Choroid plexus epithelial cell (primary cell): ENCODE measurements around the gene POLA1.
A peak's percentile ranks its signal among the peaks of the same experiment; 100 is the strongest.

ENCODE experiments used
- DNase-seq: peaks from one replicate; pipeline ENCODE4 v3.0.0-alpha.2; 2010; ENCODE audit warnings: low read depth
- H3K4me3 ChIP-seq: 2 replicates; pipeline ENCODE4 v1.5.1; 2011; ENCODE audit warnings: low read depth, mild to moderate bottlenecking, control low read depth, low read length, moderate library complexity
- TF ChIP-seq, protein P1 (sequence below): conservative IDR thresholded peaks from 2 replicates; pipeline ENCODE4 v1.5.1; 2011; ENCODE audit warnings: low read depth, mild to moderate bottlenecking, control low read depth, inconsistent platforms, low read length, moderate library complexity

POLA1 gene

DNA sequence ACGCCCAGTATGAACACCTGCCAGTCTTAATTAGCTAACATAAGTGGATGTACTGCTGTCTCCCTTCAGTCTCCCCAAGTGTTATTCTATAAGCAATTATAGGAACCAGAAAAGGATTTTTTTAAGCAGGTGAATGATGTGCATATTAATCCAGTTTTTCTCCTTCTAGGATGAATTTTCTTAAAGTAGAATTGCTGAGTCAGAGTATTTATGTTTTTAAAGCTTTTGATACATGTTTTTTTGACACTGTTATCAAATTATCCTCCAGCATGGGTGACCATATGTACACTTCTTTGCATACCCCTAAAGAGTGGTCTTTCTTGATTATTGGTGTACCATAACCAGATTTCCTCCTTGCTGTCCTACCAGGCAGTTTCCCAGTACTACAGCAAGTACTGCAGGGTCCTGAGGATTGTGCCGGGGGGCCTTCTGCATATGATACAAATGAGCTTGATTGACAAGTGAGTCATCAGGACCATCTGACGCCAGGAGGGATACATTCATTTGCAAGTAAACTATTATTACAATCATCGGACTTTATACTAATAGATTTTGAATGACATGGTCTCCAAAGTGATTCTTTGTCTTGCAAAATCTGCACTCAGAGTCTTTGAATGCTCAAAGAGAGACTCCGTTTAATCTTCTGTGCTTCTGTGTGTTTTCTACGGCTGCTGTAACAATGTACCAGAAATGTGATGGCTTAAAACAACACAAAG, 35.9 kb upstream of the POLA1 start:
- no peak for DNase-seq
- TF ChIP-seq, protein P1, sequence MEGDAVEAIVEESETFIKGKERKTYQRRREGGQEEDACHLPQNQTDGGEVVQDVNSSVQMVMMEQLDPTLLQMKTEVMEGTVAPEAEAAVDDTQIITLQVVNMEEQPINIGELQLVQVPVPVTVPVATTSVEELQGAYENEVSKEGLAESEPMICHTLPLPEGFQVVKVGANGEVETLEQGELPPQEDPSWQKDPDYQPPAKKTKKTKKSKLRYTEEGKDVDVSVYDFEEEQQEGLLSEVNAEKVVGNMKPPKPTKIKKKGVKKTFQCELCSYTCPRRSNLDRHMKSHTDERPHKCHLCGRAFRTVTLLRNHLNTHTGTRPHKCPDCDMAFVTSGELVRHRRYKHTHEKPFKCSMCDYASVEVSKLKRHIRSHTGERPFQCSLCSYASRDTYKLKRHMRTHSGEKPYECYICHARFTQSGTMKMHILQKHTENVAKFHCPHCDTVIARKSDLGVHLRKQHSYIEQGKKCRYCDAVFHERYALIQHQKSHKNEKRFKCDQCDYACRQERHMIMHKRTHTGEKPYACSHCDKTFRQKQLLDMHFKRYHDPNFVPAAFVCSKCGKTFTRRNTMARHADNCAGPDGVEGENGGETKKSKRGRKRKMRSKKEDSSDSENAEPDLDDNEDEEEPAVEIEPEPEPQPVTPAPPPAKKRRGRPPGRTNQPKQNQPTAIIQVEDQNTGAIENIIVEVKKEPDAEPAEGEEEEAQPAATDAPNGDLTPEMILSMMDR = no peak
- no peak overlapping the region for H3K4me3 ChIP-seq

DNA sequence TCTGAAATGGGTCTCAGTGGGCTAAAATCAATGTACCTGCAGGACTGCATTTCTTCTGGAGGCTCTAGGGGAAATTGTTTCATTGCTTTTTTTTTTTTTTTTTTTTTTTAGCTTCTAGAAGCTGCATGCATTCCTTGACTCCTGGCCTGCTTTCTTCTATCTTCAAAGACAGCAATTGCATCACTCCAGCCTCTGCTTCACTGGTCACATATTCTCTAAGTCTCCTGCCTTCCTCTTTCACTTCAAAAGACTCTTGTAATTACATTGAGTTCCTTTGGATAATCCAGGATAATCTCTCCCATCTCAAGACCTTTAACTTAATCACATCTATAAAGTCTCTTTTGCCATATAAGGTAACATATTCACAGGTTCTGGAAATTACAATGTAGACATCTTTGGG, 35.3 kb upstream of the POLA1 start:
- TF ChIP-seq, protein P1 = no peak
- no peak overlapping the region for H3K4me3 ChIP-seq
- peak; percentile 19 for DNase-seq

DNA sequence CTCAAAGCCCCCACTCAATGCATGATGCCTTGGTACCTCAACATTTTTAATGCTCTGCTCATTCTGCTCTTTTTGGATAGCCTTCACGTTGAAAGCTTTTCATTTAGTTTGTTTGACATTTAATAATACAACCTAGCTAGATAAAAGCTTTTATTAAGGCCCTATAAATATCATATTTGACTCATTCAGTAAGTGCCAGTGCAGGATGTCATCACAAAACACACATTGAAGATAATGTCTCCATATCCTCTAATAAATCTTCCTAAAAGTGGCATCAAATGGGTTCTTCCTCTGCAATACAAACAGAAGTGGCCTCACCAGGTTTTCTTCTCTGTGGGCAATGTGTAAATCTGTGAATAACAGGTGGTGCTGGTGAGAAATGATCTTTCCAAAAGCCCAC, 34.6 kb upstream of the POLA1 start:
- no peak overlapping the region for H3K4me3 ChIP-seq
- no peak for DNase-seq
- TF ChIP-seq, protein P1 = no peak

DNA sequence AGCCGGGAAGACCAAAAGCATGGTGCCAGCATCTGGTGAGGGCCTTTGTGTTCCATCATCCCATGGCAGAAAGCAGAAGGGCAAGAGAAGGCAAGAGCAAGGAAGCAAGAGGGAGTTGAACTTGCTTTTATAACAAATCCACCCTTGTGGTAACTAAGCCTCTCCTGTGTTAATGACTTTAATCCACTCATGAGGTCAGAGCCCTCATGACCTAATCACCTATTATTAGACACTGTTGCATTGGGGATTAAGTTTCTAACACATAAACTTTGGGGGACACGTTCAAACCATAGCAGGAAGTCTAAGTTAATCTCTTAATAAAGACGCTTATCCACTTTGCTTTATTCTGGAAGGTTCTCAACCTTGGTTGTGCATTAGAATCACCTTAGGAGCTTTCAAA, 34.1 kb upstream of the POLA1 start:
- no peak overlapping the region for H3K4me3 ChIP-seq
- TF ChIP-seq, protein P1 = no peak
- DNase-seq = no peak

DNA sequence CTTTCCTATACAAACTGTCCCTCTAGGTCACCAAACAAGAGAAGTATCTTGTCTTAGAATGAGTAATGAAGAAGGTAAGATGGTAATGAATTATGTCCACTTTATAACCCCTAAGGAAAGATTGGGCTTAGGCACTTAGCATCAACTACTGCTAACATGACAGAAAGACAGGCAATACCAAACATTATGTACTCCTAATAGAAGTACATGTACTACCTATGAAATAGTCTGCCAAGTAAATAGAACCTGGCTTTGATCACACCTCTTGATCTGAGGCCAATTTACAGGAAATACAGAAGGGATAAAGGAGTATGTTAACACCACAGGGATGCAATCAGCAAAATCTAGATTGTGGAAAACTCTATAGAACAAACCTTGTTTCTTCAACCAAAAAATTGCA, 32.4 kb upstream of the POLA1 start:
- DNase-seq = no peak
- TF ChIP-seq, protein P1 = no peak
- H3K4me3 ChIP-seq = no peak overlapping the region

DNA sequence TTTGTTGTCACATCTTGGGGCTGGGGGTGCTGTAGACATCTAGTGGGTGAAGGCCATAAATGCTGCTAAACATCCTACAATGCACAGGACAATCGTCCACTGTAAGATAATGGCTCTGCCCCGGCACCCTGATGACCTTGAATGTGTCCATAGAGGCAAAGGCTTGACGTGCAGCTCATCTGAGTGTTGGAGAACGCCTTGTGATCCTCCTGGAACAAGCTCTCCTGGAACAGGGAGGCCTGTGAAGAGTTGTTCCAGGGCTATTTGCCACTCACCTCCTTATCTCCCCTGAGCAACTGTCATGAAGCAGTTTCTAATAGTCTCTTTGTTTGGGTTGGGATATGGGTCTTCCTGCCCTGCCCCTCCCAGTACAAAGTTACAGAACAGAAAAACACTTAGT, 31.4 kb upstream of the POLA1 start:
- H3K4me3 ChIP-seq = no peak overlapping the region
- TF ChIP-seq, protein P1 = no peak
- DNase-seq = no peak

DNA sequence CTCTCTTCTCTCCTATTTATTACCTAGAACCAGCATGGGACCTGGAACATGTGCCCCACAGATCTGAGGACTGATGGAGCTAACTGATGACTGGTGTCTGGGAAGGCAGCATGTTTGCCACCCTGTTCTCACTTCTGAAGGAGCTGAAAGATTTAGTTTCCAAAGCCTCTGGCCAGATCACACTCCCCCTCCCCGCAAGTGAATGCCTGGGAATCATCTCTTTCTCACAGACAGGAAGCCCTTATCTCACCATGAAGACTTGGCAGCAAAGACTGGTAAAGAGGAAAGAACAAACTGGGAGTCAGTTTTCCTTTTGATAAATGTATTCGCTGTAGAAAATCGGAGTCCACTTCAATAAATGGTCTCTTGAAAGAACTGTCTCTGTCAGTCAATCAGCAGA, 25.6 kb upstream of the POLA1 start:
- H3K4me3 ChIP-seq = no peak overlapping the region
- peak; percentile 18 for DNase-seq
- TF ChIP-seq, protein P1 = no peak
